HCT116 (cell line): Measurements from ENCODE around the gene BDNF. TPM values are rescaled to one million over a fixed set of nuclear protein-coding genes. Genes with fewer than 3 reads are reported as not detected.

Experiments
- ATAC-seq: fragments of 200-7000 bp; cut with Tn5 transposase; 2 replicates; pipeline ENCODE4 v1.9.1; 2020; ENCODE audit warnings: mild to moderate bottlenecking, moderate library complexity
- BruUV-seq: library from RNA; stranded (reverse); fragments of 400-500 nt; replicated peaks from 2 replicates; lab custom pipeline; 2021; lab: Mats Ljungman, UMichigan
- CTCF ChIA-PET: fragments of 300-600 bp; sonication (Branson Sonifier 250); formaldehyde crosslinking; loops from one replicate; lab custom pipeline; 2021; ENCODE audit warnings: antibody characterized with exemption; lab: Charles Lee
- POLR2A ChIA-PET: fragments of 300-600, 350-600 bp; sonication (Branson Sonifier 250); formaldehyde crosslinking; loops from one replicate; lab custom pipeline; 2021; ENCODE audit warnings: antibody characterized with exemption; lab: Charles Lee
- RAD21 ChIA-PET, 2 experiments: fragments of 300-600 bp; sonication (Branson Sonifier 250); formaldehyde crosslinking; loops; one replicate each; lab custom pipeline; 2023; ENCODE audit warnings: low total read pairs in 2 of 2; ENCODE audit not compliant: uncharacterized antibody in 2 of 2, unreplicated experiment in 2 of 2, low non-redundant PET in 1 of 2; lab: Charles Lee
- DNase-seq: peaks from one replicate; pipeline ENCODE4 v3.0.0-alpha.2; 2010; ENCODE audit warnings: low read depth, low spot score
- H2AFZ ChIP-seq: fragments of 200-600 bp; shearing (Covaris generic), sonication (generic); 2 replicates; pipeline ENCODE4 v1.6.1; 2017; ENCODE audit warnings: low read depth, mixed run types, mixed read lengths, antibody characterized with exemption, low read length; ENCODE audit not compliant: poor library complexity, severe bottlenecking
- H3K27ac ChIP-seq: 2 replicates; pipeline ENCODE4 v1.5.1; 2012; ENCODE audit warnings: low read depth, low read length
- H3K27me3 ChIP-seq: fragments of 200-600 bp; sonication (generic); 2 replicates; pipeline ENCODE4 v1.6.1; 2016; ENCODE audit warnings: mixed run types, low read length, mixed read lengths; ENCODE audit not compliant: insufficient read depth
- H3K36me3 ChIP-seq, 2 experiments: fragments of 200-500 bp in 1 of 2; fragments of 200-600 bp in 1 of 2; sonication (Bioruptor generic) in 1 of 2; sonication (generic) in 1 of 2; 2 replicates each; pipeline versions ENCODE4 v1.5.1 to v1.6.1; 2014 to 2016; ENCODE audit warnings: low read length in 2 of 2, inconsistent platforms in 1 of 2, mixed read lengths in 1 of 2, mixed run types in 1 of 2; ENCODE audit not compliant: insufficient read depth in 2 of 2, control insufficient read depth in 1 of 2
- H3K4me1 ChIP-seq, 2 experiments: fragments of 200-600 bp in 1 of 2; sonication (generic) in 1 of 2; 2 replicates each; pipeline versions ENCODE4 v1.5.1 to v1.6.1; 2012 to 2017; ENCODE audit warnings: low read length in 2 of 2, inconsistent platforms in 1 of 2, mild to moderate bottlenecking in 1 of 2, mixed read lengths in 1 of 2, mixed run types in 1 of 2, moderate library complexity in 1 of 2; ENCODE audit not compliant: insufficient read depth in 2 of 2, control insufficient read depth in 1 of 2
- H3K4me2 ChIP-seq: fragments of 200-600 bp; sonication (generic); 2 replicates; pipeline ENCODE4 v1.6.1; 2017; ENCODE audit warnings: mixed run types, low read length, mixed read lengths
- H3K4me3 ChIP-seq, 2 experiments: fragments of 200-600 bp in 1 of 2; sonication (generic) in 1 of 2; replicated peaks in 1 of 2; 2 replicates each; pipeline ENCODE4 v1.5.1; 2011 to 2016; ENCODE audit warnings: low read length in 2 of 2, control low read depth in 1 of 2, low read depth in 1 of 2, mild to moderate bottlenecking in 1 of 2, mixed read lengths in 1 of 2, mixed run types in 1 of 2
- H3K79me2 ChIP-seq: fragments of 200-600 bp; sonication (generic); 2 replicates; pipeline ENCODE4 v1.6.1; 2017; ENCODE audit warnings: mild to moderate bottlenecking, mixed run types, low read length, moderate library complexity, mixed read lengths; ENCODE audit not compliant: insufficient read depth
- H3K9ac ChIP-seq: fragments of 200-600 bp; sonication (generic); 2 replicates; pipeline ENCODE4 v1.6.1; 2016; ENCODE audit warnings: low read length, mixed read lengths
- H3K9me2 ChIP-seq: fragments of 200-600 bp; sonication (generic), shearing (Covaris generic); 2 replicates; pipeline ENCODE4 v1.6.1; 2017; ENCODE audit warnings: mixed run types, mild to moderate bottlenecking, moderate library complexity; ENCODE audit not compliant: insufficient read depth
- H3K9me3 ChIP-seq, 2 experiments: fragments of 200-500 bp in 1 of 2; fragments of 200-600 bp in 1 of 2; sonication (Bioruptor generic) in 1 of 2; sonication (generic) in 1 of 2; 2 replicates each; pipeline ENCODE4 v1.6.1; 2014 to 2017; ENCODE audit warnings: low read length in 2 of 2, mixed read lengths in 2 of 2, inconsistent platforms in 1 of 2, low read depth in 1 of 2, mild to moderate bottlenecking in 1 of 2, mixed run types in 1 of 2, moderate library complexity in 1 of 2; ENCODE audit not compliant: control insufficient read depth in 1 of 2, insufficient read depth in 1 of 2
- H4K20me1 ChIP-seq: fragments of 200-600 bp; sonication (generic), shearing (Covaris generic); 2 replicates; pipeline ENCODE4 v1.6.1; 2017; ENCODE audit warnings: mixed run types, mild to moderate bottlenecking, moderate library complexity; ENCODE audit not compliant: insufficient read depth
- ATF3 ChIP-seq: IDR thresholded peaks from 2 replicates; pipeline ENCODE4 v1.6.1; 2012
- CBX3 ChIP-seq: IDR thresholded peaks from 2 replicates; pipeline ENCODE4 v1.6.1; 2012; ENCODE audit warnings: low read depth
- CEBPB ChIP-seq: IDR thresholded peaks from 2 replicates; pipeline ENCODE4 v1.6.1; 2012; ENCODE audit warnings: low read depth
- ELF1 ChIP-seq: IDR thresholded peaks from 2 replicates; pipeline ENCODE4 v1.6.1; 2012; ENCODE audit warnings: low read depth, borderline replicate concordance
- EZH2 ChIP-seq: fragments of 200-600 bp; sonication (generic); IDR thresholded peaks from 2 replicates; pipeline ENCODE4 v1.6.1; 2017; ENCODE audit warnings: antibody characterized with exemption, mixed run types
- EZH2phosphoT487 ChIP-seq: fragments of 200-600 bp; IDR thresholded peaks from 2 replicates; pipeline ENCODE4 v1.6.1; 2018; ENCODE audit warnings: antibody characterized with exemption, borderline replicate concordance
- JUND ChIP-seq: IDR thresholded peaks from 2 replicates; pipeline ENCODE4 v1.6.1; 2012
- MAX ChIP-seq: IDR thresholded peaks from 2 replicates; pipeline ENCODE4 v1.6.1; 2012
- POLR2A ChIP-seq: IDR thresholded peaks from 2 replicates; pipeline ENCODE4 v1.7.0; 2011; ENCODE audit warnings: borderline replicate concordance; ENCODE audit not compliant: insufficient read depth, insufficient read length; ENCODE audit errors: extremely low read depth
- POLR2AphosphoS5 ChIP-seq: IDR thresholded peaks from 2 replicates; pipeline ENCODE4 v1.6.1; 2011; ENCODE audit warnings: mild to moderate bottlenecking, low read depth, low read length, moderate library complexity
- SIN3A ChIP-seq: IDR thresholded peaks from 2 replicates; pipeline ENCODE4 v1.6.1; 2012; ENCODE audit warnings: low read depth
- SRF ChIP-seq: IDR thresholded peaks from 2 replicates; pipeline ENCODE4 v1.6.1; 2012; ENCODE audit warnings: low read depth
- TCF7L2 ChIP-seq: IDR thresholded peaks from 2 replicates; pipeline ENCODE4 v1.7.0; 2011; ENCODE audit warnings: borderline replicate concordance, inconsistent platforms; ENCODE audit not compliant: insufficient read depth, insufficient read length; ENCODE audit errors: extremely low read depth
- YY1 ChIP-seq: IDR thresholded peaks from 2 replicates; pipeline ENCODE4 v1.6.1; 2011; ENCODE audit warnings: low read length, low read depth, moderate library complexity, mild to moderate bottlenecking; ENCODE audit not compliant: insufficient replicate concordance; ENCODE audit errors: extremely low read depth
- ZFX ChIP-seq: fragments of 450-650 bp; IDR thresholded peaks from 2 replicates; pipeline ENCODE4 v1.6.1; 2017
- ZNF274 ChIP-seq: fragments of 200-500 bp; sonication (Bioruptor generic); IDR thresholded peaks from 2 replicates; pipeline ENCODE4 v1.6.1; 2014; ENCODE audit warnings: mild to moderate bottlenecking, low read depth, low read length, inconsistent platforms
- intact Hi-C: fragments of 100-400 bp; cut with micrococcal nuclease; formaldehyde crosslinking; loops from 2 replicates; pipeline ENCODE4 v1.10.0; 2022
- total RNA-seq: library from RNA; stranded (reverse); gene quantifications from one replicate; pipeline ENCODE4 v1.2.1, GENCODE V29; 2021; ENCODE audit not compliant: unreplicated experiment
- TF ChIP-seq, protein P1 (sequence below): IDR thresholded peaks from 2 replicates; pipeline ENCODE4 v1.6.1; 2012; ENCODE audit warnings: low read depth

BDNF gene
- total RNA-seq, 1 experiment from 2014 or later: 22.0 TPM

DNA sequence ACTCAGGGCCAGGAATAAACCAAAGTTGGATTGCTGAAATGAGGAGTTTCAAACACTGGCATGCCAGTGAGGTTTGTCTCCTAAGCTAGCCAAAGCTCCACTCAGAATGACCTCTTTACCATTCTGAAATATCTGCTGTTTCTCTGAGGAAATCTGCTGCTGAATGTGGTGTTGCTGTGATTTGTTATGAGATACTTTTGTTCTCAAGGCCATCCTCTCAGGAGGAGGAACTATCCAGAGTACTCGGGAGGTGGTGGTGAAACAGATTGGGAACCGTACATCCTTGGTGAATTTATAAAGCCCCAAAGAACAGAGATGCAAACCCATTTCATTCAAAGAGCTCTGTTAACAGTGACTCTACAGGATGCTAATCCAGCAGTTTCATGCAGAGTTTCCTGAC lies 50.5 kb downstream of the BDNF start:
- ATAC-seq (no peak), DNase-seq (no peak)
- Histone ChIP-seq H3K27me3 (no peaks in the 10 kb centered on the region), H3K36me3 (no peaks in the 10 kb centered on the region), H4K20me1 (no peaks in the 10 kb centered on the region), H3K27ac (no peak overlapping the region), H3K4me1 (no peaks in the 10 kb centered on the region), H3K9me2 (no peaks in the 10 kb centered on the region), H3K79me2 (no peaks in the 10 kb centered on the region), H3K4me2 (no peak overlapping the region), H2AFZ (no peak overlapping the region), H3K9ac (no peak overlapping the region), H3K4me3 (no peak overlapping the region), H3K9me3 (no peaks in the 10 kb centered on the region)
- intact Hi-C loops: no loop called here
- RAD21 ChIA-PET: no interaction called here
- CTCF ChIA-PET: no interaction called here
- TF ChIP-seq EZH2 (no peak), TCF7L2 (no peak), ATF3 (no peak), ELF1 (no peak)
- no TSS peak for BruUV-seq
- POLR2A ChIA-PET: no interaction called here

- Histone ChIP-seq H3K36me3 (no peaks in the 10 kb centered on the region), H3K4me3 (no peak overlapping the region), H3K9ac (no peak overlapping the region), H4K20me1 (no peaks in the 10 kb centered on the region), H2AFZ (no peak overlapping the region), H3K9me3 (no peaks in the 10 kb centered on the region), H3K4me1 (no peaks in the 10 kb centered on the region), H3K9me2 (no peaks in the 10 kb centered on the region), H3K27ac (no peak overlapping the region), H3K27me3 (no peaks in the 10 kb centered on the region), H3K4me2 (no peak overlapping the region), H3K79me2 (no peaks in the 10 kb centered on the region)
- DNase-seq (no peak), ATAC-seq (no peak)
- CTCF ChIA-PET: no interaction called here
- POLR2A ChIA-PET: no interaction called here
- RAD21 ChIA-PET: no interaction called here
- intact Hi-C loops: no loop called here
- no TSS peak for BruUV-seq
- TF ChIP-seq SIN3A (no peak), POLR2AphosphoS5 (no peak), ZFX (no peak), EZH2 (no peak), CEBPB (no peak), EZH2phosphoT487 (no peak), JUND (no peak), MAX (no peak), POLR2A (no peak), ELF1 (no peak), CBX3 (no peak), ZNF274 (no peak), YY1 (no peak), ATF3 (no peak), SRF (no peak)
- TF ChIP-seq, protein P1, sequence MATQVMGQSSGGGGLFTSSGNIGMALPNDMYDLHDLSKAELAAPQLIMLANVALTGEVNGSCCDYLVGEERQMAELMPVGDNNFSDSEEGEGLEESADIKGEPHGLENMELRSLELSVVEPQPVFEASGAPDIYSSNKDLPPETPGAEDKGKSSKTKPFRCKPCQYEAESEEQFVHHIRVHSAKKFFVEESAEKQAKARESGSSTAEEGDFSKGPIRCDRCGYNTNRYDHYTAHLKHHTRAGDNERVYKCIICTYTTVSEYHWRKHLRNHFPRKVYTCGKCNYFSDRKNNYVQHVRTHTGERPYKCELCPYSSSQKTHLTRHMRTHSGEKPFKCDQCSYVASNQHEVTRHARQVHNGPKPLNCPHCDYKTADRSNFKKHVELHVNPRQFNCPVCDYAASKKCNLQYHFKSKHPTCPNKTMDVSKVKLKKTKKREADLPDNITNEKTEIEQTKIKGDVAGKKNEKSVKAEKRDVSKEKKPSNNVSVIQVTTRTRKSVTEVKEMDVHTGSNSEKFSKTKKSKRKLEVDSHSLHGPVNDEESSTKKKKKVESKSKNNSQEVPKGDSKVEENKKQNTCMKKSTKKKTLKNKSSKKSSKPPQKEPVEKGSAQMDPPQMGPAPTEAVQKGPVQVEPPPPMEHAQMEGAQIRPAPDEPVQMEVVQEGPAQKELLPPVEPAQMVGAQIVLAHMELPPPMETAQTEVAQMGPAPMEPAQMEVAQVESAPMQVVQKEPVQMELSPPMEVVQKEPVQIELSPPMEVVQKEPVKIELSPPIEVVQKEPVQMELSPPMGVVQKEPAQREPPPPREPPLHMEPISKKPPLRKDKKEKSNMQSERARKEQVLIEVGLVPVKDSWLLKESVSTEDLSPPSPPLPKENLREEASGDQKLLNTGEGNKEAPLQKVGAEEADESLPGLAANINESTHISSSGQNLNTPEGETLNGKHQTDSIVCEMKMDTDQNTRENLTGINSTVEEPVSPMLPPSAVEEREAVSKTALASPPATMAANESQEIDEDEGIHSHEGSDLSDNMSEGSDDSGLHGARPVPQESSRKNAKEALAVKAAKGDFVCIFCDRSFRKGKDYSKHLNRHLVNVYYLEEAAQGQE: no peak
Observed at GRCh38 chr11:27648840-27649239, 51.4 kb downstream of the BDNF start.
